Fibroblast of the conjunctiva (primary cell): ENCODE data around the gene PHACTR2.

Experiments used
- DNase-seq: peaks from one replicate; pipeline ENCODE4 v3.0.0-alpha.2; 2010; ENCODE audit warnings: low read depth

The PHACTR2 gene

GRCh38 chr6:143742070-143742954 is 64.5 kb downstream of the PHACTR2 start:
- DNase-seq = no peak

GRCh38 chr6:143742955-143743255 is 65.1 kb downstream of the PHACTR2 start:
- no peak for DNase-seq

GRCh38 chr6:143743301-143744166 is 65.8 kb downstream of the PHACTR2 start:
- no peak for DNase-seq

- no peak for DNase-seq
Measured at GRCh38 chr6:143744551-143745165, 66.9 kb downstream of the PHACTR2 start.

- DNase-seq = no peak
Measured at GRCh38 chr6:143745166-143746133, 67.7 kb downstream of the PHACTR2 start.

- DNase-seq = no peak
Measured at GRCh38 chr6:143746202-143747119, 68.7 kb downstream of the PHACTR2 start.

- no peak for DNase-seq
Measured at GRCh38 chr6:143747347-143747842, 69.6 kb downstream of the PHACTR2 start.

- no peak for DNase-seq
Measured at GRCh38 chr6:143749891-143750290, 72.1 kb downstream of the PHACTR2 start.

- DNase-seq = no peak
Measured at GRCh38 chr6:143750877-143751276, 73.1 kb downstream of the PHACTR2 start.

GRCh38 chr6:143752459-143752858 is 74.7 kb downstream of the PHACTR2 start:
- no peak for DNase-seq

- DNase-seq = no peak
Measured at GRCh38 chr6:143753678-143754077, 75.9 kb downstream of the PHACTR2 start.

- no peak for DNase-seq
Measured at GRCh38 chr6:143754204-143754603, 76.4 kb downstream of the PHACTR2 start.

- no peak for DNase-seq
Measured at GRCh38 chr6:143755301-143755744, 77.6 kb downstream of the PHACTR2 start.

GRCh38 chr6:143757346-143757832 is 79.6 kb downstream of the PHACTR2 start:
- DNase-seq = no peak

GRCh38 chr6:143758551-143758950 is 80.8 kb downstream of the PHACTR2 start:
- no peak for DNase-seq

- no peak for DNase-seq
Measured at GRCh38 chr6:143759666-143760065, 81.9 kb downstream of the PHACTR2 start.

- no peak for DNase-seq
Measured at GRCh38 chr6:143761074-143761473, 83.3 kb downstream of the PHACTR2 start.

GRCh38 chr6:143762126-143762525 is 84.4 kb downstream of the PHACTR2 start:
- DNase-seq = no peak

GRCh38 chr6:143765422-143766184 is 87.8 kb downstream of the PHACTR2 start:
- DNase-seq = no peak
